ENCODE results near the gene RPL36.

DNA sequence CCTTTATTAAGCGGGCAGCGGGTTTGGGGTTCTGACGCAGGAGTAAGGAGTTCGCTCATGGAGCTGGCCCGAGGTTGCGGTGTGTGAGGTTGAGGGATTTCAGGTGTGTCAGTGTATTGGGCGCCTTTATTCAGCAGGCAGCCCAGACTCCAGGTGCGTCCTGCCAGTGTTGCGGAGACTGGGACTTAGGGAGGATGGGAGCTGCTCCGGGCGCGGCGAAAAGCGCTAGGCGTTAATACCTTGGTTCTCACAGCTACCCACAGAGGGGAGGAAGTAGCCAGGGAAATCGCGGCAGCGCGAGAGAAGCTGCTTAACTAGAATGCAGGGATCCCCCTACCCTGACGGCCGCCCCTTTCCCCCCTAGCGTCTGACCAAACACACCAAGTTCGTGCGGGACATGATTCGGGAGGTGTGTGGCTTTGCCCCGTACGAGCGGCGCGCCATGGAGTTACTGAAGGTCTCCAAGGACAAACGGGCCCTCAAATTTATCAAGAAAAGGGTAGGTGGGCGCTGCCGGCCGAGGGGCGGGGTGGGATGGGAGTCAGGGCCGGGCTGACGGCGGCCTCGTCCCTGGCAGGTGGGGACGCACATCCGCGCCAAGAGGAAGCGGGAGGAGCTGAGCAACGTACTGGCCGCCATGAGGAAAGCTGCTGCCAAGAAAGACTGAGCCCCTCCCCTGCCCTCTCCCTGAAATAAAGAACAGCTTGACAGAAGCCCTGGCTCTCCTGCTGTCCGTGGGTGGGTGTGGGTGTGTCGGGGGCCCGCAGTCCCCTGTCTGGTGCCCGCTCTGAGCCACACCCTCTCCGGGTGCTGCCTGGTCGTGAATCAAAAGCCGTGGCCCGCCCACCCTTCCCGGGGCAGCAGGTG, 1.1 kb downstream of the RPL36 start:
- TF ChIP-seq, protein P1, sequence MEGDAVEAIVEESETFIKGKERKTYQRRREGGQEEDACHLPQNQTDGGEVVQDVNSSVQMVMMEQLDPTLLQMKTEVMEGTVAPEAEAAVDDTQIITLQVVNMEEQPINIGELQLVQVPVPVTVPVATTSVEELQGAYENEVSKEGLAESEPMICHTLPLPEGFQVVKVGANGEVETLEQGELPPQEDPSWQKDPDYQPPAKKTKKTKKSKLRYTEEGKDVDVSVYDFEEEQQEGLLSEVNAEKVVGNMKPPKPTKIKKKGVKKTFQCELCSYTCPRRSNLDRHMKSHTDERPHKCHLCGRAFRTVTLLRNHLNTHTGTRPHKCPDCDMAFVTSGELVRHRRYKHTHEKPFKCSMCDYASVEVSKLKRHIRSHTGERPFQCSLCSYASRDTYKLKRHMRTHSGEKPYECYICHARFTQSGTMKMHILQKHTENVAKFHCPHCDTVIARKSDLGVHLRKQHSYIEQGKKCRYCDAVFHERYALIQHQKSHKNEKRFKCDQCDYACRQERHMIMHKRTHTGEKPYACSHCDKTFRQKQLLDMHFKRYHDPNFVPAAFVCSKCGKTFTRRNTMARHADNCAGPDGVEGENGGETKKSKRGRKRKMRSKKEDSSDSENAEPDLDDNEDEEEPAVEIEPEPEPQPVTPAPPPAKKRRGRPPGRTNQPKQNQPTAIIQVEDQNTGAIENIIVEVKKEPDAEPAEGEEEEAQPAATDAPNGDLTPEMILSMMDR (IDR thresholded peaks at IDR 0.05) = no peak
- TF ChIP-seq POLR2A (IDR thresholded peaks at IDR 0.05) = no peak

All from right lobe of liver (tissue), 4 donors.